A673 (cell line): ENCODE results near the gene SCN4A. TPM values are rescaled to one million over a fixed set of nuclear protein-coding genes. Genes with fewer than 3 reads are reported as not detected.
"Not testable (repeated sequence)": the region's sequence is repeated elsewhere in the genome, so short reads cannot be mapped to it uniquely, and the experiment has no call there.

Source experiments
- BruUV-seq: library from RNA; stranded (reverse); fragments of 400-500 nt; replicated peaks from 2 replicates; lab custom pipeline; 2021; lab: Mats Ljungman, UMichigan
- CTCF ChIA-PET: fragments of 300-600 bp; sonication (Branson Sonifier 250); formaldehyde crosslinking; loops from one replicate; lab custom pipeline; 2022; ENCODE audit warnings: antibody characterized with exemption; lab: Charles Lee
- POLR2A ChIA-PET: fragments of 300-600 bp; sonication (Branson Sonifier 250); formaldehyde crosslinking; loops from one replicate; lab custom pipeline; 2022; ENCODE audit warnings: antibody characterized with exemption; ENCODE audit not compliant: low non-redundant PET; lab: Charles Lee
- DNase-seq: peaks from one replicate; pipeline ENCODE4 v3.0.0-alpha.2; 2015; ENCODE audit warnings: low spot score
- H3K27ac ChIP-seq: fragments of 200-600 bp; sonication (generic); 2 replicates; pipeline ENCODE4 v1.5.1; 2016; ENCODE audit warnings: mixed run types, low read depth, mild to moderate bottlenecking, mixed read lengths, antibody characterized with exemption, low read length; ENCODE audit not compliant: poor library complexity, severe bottlenecking
- H3K27me3 ChIP-seq: fragments of 200-600 bp; sonication (generic); replicated peaks from 2 replicates; pipeline ENCODE4 v1.6.1; 2017; ENCODE audit warnings: mixed run types, low read depth, mild to moderate bottlenecking, mixed read lengths, antibody characterized with exemption, low read length; ENCODE audit not compliant: insufficient read depth, poor library complexity
- H3K36me3 ChIP-seq: fragments of 200-600 bp; sonication (generic); 2 replicates; pipeline ENCODE4 v1.6.1; 2016; ENCODE audit warnings: mixed run types, mild to moderate bottlenecking, mixed read lengths, antibody characterized with exemption, low read length; ENCODE audit not compliant: insufficient read depth, poor library complexity, severe bottlenecking
- H3K4me1 ChIP-seq: fragments of 200-600 bp; sonication (generic); 2 replicates; pipeline ENCODE4 v1.6.1; 2017; ENCODE audit warnings: mixed run types, mild to moderate bottlenecking, mixed read lengths, antibody characterized with exemption, low read length; ENCODE audit not compliant: insufficient read depth, poor library complexity, severe bottlenecking
- H3K4me3 ChIP-seq: fragments of 200-600 bp; sonication (generic); 2 replicates; pipeline ENCODE4 v1.5.1; 2016; ENCODE audit warnings: low read depth, mixed run types, mild to moderate bottlenecking, mixed read lengths, low read length; ENCODE audit not compliant: poor library complexity, severe bottlenecking
- H3K9me3 ChIP-seq: fragments of 200-600 bp; sonication (generic); 2 replicates; pipeline ENCODE4 v1.6.1; 2016; ENCODE audit warnings: mixed run types, low read depth, mild to moderate bottlenecking, mixed read lengths, antibody characterized with exemption, low read length; ENCODE audit not compliant: poor library complexity, severe bottlenecking
- EZH2 ChIP-seq: fragments of 200-600 bp; sonication (generic); IDR thresholded peaks from 2 replicates; pipeline ENCODE4 v1.6.1; 2017; ENCODE audit warnings: borderline replicate concordance, low read depth, mild to moderate bottlenecking, mixed read lengths, antibody characterized with exemption, low read length; ENCODE audit not compliant: poor library complexity, severe bottlenecking
- intact Hi-C: fragments of 100-400 bp; cut with micrococcal nuclease; formaldehyde crosslinking; loops from one replicate; pipeline ENCODE4 v1.10.0; 2022; ENCODE audit not compliant: unreplicated experiment
- total RNA-seq: library from RNA; stranded (reverse); gene quantifications from 2 replicates; pipeline ENCODE4 v1.2.3, GENCODE V29; 2021
- TF ChIP-seq, protein P1 (sequence below): fragments of 300-800, 200-600 bp; sonication (generic); conservative IDR thresholded peaks from 2 replicates; pipeline ENCODE4 v1.5.1; 2017; ENCODE audit warnings: low read depth, mild to moderate bottlenecking, antibody characterized with exemption, low read length, moderate library complexity, mixed read lengths

Gene SCN4A
- total RNA-seq, 1 experiment from 2014 or later: 0.56 TPM

DNA sequence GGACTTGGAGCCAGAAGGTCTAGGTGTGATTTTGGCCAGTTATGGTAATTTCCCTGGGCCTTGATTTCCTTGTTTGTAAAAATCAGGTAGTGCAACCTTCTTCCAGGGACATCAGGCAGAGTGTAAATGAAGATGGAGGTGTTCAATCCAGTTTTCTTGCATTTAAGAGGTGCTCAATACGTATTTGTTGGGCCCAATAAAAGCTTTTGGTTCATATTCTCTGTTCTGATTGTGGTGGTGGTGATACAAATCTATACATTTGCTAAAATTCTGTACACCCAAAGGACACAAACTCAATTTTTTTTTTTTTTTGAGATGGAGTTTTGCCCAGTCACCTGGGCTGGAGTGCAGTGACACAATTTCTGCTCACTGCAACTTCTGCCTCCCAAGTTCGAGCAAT is 46.6 kb downstream of the SCN4A start:
- TF ChIP-seq EZH2: no peak
- TF ChIP-seq, protein P1, sequence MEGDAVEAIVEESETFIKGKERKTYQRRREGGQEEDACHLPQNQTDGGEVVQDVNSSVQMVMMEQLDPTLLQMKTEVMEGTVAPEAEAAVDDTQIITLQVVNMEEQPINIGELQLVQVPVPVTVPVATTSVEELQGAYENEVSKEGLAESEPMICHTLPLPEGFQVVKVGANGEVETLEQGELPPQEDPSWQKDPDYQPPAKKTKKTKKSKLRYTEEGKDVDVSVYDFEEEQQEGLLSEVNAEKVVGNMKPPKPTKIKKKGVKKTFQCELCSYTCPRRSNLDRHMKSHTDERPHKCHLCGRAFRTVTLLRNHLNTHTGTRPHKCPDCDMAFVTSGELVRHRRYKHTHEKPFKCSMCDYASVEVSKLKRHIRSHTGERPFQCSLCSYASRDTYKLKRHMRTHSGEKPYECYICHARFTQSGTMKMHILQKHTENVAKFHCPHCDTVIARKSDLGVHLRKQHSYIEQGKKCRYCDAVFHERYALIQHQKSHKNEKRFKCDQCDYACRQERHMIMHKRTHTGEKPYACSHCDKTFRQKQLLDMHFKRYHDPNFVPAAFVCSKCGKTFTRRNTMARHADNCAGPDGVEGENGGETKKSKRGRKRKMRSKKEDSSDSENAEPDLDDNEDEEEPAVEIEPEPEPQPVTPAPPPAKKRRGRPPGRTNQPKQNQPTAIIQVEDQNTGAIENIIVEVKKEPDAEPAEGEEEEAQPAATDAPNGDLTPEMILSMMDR: no peak
- no peak overlapping the region for H3K4me3 ChIP-seq
- no peak for DNase-seq
- ChIA-PET POLR2A (interaction anchor here (0.6 kb wide), 1 partner anchor 11 kb away, joined by 11 read pairs; no protein-coding TSS in a partner anchor), CTCF (no interaction called here)
- intact Hi-C loops: no loop called here
- H3K9me3 ChIP-seq: no peaks in the 10 kb centered on the region
- BruUV-seq: no TSS peak
- no peaks in the 10 kb centered on the region for H3K4me1 ChIP-seq
- H3K27ac ChIP-seq: no peak overlapping the region
- H3K36me3 ChIP-seq: no peaks in the 10 kb centered on the region
- no peaks in the 10 kb centered on the region for H3K27me3 ChIP-seq

DNA sequence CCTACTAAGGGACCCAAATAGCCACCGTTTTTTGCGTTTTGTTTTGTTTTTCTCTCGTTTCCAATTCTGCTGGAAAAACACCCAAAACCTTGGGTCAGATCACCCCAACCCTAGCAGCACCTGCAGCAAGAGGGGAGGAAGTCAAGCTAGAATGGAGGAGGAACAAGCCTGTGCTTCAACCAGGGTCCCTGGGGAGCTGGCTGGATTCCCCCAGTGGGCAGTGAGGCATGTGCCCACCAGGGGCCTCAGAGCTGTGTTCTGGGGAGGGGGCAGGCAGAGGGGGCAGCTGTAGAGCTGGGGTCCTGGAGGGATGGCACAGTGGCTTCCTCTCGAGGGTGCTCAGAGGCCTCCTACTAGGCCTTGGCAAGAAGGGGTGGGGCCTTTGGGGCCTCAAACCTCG is 47.1 kb downstream of the SCN4A start:
- H3K36me3 ChIP-seq: no peaks in the 10 kb centered on the region
- H3K27me3 ChIP-seq: no peaks in the 10 kb centered on the region
- DNase-seq: no peak
- no TSS peak for BruUV-seq
- H3K9me3 ChIP-seq: no peaks in the 10 kb centered on the region
- no peak overlapping the region for H3K4me3 ChIP-seq
- no peaks in the 10 kb centered on the region for H3K4me1 ChIP-seq
- H3K27ac ChIP-seq: no peak overlapping the region
- POLR2A ChIA-PET: no interaction called here
- CTCF ChIA-PET: no interaction called here
- TF ChIP-seq, protein P1: no peak
- TF ChIP-seq EZH2: no peak
- intact Hi-C loops: no loop called here

DNA sequence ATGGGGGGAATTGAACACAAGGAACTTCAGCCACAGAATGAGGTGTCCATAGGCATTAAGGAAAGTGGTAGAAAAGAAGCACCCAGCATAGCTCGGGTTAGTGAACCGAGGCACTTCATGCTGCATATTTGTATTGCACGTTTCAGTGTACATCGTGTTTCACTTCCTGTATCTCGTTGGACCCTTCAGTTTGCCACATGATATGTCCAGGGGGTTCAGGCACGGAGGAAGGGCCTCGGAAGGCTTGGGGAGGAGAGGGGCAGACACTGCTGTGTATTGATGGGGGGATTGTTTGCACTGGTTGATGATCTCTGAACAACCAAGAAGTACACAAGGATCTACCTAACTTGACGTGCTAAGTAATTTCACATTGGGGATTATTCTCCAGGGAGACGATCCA is 50.3 kb downstream of the SCN4A start:
- intact Hi-C loops, DNase-seq, H3K27ac ChIP-seq, H3K27me3 ChIP-seq, H3K4me3 ChIP-seq, BruUV-seq, POLR2A ChIA-PET, H3K4me1 ChIP-seq, H3K36me3 ChIP-seq, H3K9me3 ChIP-seq: not testable (repeated sequence)
- CTCF ChIA-PET: interaction anchor here (0.7 kb wide), 1 partner anchor 107 kb away, joined by 3 read pairs; no protein-coding TSS in a partner anchor

DNA sequence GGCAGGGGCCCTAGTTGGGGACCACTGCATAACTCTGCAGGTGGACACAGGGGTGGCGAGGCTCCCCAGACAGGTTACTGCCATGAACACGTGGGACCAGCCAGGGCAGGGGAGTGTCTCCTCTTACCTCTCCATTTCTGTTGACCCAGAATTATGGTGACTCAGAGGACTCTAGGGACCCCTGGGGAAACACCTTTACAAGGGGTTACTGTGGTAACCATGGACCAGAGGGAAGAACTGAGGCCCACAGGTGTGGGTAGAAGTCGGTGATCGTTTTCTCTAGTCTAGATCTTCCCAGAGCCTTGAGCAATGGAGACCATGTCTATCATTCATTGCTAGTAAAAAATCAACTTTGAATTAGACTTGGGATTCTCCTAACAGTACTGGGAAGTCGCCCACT is 51.9 kb downstream of the SCN4A start:
- BruUV-seq, POLR2A ChIA-PET, H3K4me1 ChIP-seq, H3K27me3 ChIP-seq, intact Hi-C loops, DNase-seq, H3K9me3 ChIP-seq, H3K27ac ChIP-seq, H3K36me3 ChIP-seq, H3K4me3 ChIP-seq: not testable (repeated sequence)
- CTCF ChIA-PET: interaction anchor here (2.3 kb wide), 1 partner anchor 213 kb away, joined by 16 read pairs; no protein-coding TSS in a partner anchor

DNA sequence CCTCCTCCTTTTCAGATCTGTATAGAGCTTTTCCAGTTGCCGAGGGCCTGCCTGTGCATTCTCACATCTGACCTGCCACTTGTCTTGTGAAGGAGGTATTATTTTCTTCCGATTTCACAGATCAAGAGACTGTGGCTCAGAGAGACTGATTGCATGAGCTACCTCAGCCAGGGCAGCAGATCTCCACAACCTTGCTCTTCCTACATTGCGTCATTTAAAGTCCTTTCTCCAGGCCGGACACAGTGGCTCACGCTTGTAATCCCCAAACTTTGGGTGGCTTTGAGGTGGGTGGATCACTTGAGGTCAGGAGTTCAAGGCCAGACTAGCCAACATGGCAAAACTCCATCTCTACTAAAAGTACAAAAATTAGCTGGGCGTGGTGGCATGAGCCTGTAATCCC is 52.7 kb downstream of the SCN4A start:
- H3K9me3 ChIP-seq, DNase-seq, H3K36me3 ChIP-seq, H3K4me3 ChIP-seq, H3K27me3 ChIP-seq, H3K4me1 ChIP-seq, BruUV-seq, POLR2A ChIA-PET, intact Hi-C loops, H3K27ac ChIP-seq: not testable (repeated sequence)
- CTCF ChIA-PET: interaction anchor here (1.2 to 2.3 kb wide), 5 partner anchors 26 to 362 kb away, joined by 4 to 21 read pairs (median 13); no protein-coding TSS in a partner anchor
